Amniotic stem cell (primary cell): ENCODE results near the gene ACOX1.

Experiments
- DNase-seq: peaks from one replicate; lab custom pipeline; 2025; lab: John Stamatoyannopoulos, UW

Gene ACOX1

GRCh38 chr17:75978938-75979704, at the start of gene ACOX1, which contains the start of gene TEN1:
ACOX1 (minus strand) TSS chr17:75979166; CDS start chr17:75979073, 93 bp downstream.
TEN1 (plus strand) TSS chr17:75979240; CDS start chr17:75986193, 6,953 bp downstream.
- peak; percentile 93 for DNase-seq

DNA sequence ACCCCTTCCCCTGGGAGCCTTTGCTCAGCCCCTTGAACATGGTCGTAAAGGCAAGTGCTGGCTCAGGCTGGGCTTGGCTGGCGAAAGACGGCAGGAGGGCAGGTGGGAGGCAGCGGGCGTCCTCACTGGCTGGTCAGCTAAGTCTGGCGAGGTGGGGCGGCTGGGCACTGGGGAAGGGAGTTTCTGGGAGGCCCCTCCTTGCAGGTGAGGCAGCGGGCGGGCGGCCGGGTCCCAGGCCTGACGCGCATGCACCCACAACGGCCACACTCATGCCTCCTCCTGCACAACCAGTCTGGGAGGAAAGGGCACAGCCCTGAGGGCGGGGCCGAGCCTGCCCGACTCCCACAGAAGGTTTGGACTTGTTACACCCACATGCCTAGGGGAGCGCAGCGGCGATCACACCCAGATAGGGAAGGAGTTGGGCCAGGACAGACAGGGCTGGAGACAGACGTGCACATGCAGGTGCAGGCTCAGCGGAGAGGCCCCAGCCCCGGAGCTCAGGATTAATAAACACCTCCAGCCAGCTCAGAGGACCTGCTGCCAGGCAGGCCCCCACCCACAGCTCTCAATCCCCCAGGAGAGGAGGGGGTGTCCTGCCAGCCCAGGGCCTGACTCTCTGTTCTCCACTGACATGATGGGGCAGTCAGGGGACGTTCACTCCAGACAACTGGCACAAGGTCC, 48.3 kb upstream of the ACOX1 start, which contains the start of gene EVPL:
Gene EVPL, minus strand, starts transcription at position 148 of the 681 bp plus-strand sequence. Its CDS starts 108 bp downstream, at position 40.
- DNase-seq = no peak

GRCh38 chr17:76026714-76027158, 47.8 kb upstream of the ACOX1 start:
- DNase-seq = no peak

- no peak for DNase-seq
These were observed 46.3 kb upstream of the ACOX1 start for GRCh38 chr17:76025294-76025693.

GRCh38 chr17:76024353-76024752, 45.4 kb upstream of the ACOX1 start:
- no peak for DNase-seq

GRCh38 chr17:76023900-76024237, 44.9 kb upstream of the ACOX1 start:
- no peak for DNase-seq

DNA sequence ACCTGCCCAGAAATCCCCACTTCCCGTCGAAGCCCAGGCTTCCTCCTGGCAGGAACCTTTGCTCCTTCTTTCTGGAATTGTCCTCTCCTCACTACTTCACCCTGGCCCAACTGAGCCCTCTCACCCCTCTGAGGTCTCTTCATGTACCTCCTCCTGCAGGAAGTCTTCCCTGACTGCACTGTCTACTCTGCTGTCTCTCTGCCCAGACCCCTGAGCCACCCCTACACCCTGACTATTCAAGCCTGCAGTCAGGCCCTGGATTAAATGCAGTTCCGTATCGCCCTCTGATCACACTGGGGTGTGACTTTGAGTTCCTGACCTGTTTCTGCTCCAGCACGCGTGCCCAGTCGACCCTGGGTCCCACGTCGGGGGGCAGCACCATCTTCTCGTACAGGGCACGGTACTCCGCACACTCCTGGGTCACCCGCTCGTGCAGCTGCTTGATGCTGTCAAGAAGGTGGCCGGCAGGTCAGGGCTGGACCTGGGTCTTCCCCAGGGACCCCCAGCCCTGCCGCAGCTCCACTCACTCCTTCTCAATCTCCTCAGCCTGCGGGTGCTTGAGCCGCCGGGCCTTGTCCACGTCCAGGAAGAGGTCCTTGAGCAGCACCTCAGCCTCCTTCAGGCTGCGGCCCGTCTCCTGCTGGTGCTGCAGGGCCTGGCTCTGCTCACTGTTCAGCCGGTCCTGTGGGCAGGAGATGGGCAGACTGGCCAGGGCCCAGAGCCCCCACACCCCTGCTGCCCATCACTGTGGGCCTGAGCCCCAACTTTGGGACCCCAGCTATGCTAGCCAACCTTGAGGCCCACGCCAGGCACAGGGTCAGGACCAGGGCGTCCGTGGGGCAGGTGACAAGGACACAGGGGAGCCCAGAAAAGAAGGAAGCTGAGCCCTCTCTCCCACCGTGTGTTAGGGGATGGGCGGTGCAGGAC, 44.3 kb upstream of the ACOX1 start:
- DNase-seq = no peak

GRCh38 chr17:76022285-76022684, 43.3 kb upstream of the ACOX1 start:
- no peak for DNase-seq

GRCh38 chr17:76019833-76020467, 41.0 kb upstream of the ACOX1 start:
- no peak for DNase-seq

- DNase-seq = no peak
These were observed 39.8 kb upstream of the ACOX1 start for GRCh38 chr17:76018801-76019200.

DNA sequence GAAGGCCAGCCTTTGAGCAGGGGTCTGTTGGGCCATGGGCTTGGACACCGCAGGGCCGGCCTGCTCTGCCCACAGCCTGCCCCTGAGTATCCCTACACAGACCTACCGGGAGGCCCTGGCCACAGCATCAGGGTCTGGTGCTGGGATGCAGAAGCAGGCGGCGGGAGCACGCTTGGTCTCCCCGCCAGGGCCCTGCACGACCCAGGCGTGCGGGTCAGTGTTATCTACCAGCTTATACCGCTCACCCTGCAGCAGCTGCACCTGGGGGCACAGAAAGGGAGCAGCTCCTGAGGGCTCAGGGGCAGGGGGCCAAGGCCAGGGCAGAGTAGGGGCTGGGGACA, 39.3 kb upstream of the ACOX1 start:
- DNase-seq = no peak

DNA sequence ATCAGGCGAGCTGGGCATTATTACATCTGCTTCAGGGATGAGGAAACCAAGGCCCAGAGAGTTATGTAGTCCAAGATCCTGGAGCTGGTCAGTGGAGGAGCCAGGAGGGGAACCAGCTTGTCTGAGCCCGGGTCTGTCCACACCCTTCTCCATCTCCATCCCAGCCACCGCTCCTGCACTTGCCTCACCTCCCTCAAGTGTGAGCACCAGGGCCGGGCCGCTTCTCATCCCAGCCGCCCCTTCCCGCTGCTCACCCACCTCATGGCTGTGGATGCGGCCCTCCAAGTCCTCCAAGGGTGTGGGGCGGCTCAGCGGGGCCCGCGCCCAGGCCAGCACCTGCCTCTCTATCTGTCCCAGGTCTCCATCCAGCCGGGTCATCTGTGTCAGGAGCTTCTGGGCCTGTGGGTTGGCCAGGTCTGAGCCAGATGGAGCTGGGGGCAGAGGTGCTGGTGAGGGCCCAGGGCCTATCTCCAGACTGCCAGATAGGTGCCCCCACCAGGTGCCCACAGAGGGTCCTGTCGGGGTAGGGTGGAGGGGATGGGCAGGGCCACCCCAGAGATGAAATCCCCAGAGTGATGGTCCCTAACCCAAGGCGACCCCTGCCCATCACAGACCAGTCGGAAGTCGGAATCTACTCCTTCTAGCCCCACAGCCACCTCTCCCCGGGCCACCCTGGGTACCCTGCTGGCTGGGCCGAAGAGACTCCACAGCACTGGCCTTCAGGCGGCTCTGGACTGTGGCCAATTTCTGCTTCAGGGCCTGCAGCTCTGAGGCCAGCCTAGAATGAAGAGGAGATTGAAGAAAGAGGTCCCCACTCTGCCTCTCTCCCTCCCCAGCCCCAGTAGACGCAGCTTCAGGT, 38.7 kb upstream of the ACOX1 start:
- DNase-seq = no peak

DNA sequence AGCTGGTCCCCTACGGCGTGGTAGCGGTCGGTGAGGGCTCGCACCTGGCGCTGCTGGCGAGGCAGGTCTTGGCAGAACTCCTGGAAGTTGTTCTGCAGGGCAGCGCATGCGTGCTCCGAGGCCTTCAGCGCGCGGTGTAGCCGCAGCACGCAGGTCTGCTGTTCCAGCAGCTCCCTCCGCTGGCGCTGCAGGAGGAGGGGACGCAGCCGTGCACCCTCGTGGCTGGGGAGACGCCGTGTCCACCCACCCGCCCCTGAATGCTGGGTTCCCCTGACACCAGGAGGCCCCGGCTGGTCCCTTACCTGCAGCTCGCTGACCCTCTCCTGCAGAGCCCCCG, 35.9 kb upstream of the ACOX1 start:
- no peak for DNase-seq

DNA sequence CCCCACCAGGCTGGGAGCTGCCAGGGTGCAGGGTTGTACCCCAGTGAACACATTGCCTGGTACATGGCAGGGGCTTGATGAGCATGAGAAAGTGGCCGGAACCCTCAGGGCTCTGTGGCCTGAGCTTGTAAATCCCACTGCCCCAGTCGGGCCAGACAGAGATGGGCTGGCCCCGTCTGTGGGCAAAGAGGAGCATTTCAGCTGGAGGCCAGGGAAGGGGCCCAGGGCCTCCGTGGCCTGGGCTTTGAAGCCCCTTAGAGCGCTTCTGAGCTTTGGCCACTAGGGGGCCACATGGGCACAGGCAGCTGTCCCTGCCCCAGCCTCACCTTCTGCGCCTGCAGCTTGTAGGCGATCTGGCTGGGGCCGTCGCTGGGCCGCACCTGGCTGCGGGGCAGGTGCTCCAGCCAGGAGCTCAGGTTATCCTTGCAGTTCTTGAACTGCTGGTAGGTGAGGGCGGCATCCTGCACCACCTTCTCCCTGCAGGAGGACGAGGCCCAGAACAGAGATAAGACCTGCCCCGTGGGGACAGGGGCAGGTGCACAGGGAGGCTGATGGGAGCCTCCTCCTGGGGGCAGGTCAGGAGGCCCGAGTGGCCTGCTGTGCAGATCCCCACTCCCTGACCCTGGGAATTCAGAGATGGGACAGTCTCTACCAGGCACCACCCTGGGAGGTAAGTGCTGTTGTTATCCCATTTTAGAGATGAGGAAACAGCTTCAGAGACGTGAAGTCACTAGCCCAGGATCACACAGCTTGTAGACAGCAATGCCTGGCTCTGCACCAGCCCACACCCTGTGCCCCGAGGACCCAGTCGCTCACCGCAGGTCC, 35.3 kb upstream of the ACOX1 start:
- DNase-seq = no peak

DNA sequence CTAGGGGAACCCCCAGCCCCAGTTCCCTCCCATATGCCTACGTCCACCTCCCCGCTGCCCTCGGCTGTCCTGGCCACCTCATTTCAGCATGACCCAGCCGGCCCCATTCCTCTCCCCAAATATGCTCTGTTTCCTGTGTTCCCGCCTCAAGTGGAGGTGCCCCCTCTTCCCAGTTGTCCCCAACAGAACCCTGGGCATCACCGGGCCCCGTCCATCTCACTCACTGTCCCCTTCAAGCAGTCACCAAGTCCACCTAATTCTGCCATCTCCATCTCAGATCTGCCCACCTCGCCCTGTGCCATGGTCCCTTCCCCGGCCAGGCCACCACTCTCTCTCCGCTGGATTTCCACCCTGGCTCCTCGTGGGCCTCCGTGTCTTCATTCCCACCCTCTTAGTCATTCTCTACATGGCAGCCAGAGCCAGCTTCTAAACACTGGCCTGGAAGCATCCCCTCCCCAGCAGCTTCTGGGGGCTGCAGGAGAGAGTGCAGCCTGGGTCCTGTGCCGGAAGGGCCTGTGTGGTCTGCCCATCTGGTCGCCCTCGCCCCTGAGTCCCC, 34.5 kb upstream of the ACOX1 start:
- no peak for DNase-seq

- no peak for DNase-seq
These were observed 33.0 kb upstream of the ACOX1 start for GRCh38 chr17:76011951-76012350.

DNA sequence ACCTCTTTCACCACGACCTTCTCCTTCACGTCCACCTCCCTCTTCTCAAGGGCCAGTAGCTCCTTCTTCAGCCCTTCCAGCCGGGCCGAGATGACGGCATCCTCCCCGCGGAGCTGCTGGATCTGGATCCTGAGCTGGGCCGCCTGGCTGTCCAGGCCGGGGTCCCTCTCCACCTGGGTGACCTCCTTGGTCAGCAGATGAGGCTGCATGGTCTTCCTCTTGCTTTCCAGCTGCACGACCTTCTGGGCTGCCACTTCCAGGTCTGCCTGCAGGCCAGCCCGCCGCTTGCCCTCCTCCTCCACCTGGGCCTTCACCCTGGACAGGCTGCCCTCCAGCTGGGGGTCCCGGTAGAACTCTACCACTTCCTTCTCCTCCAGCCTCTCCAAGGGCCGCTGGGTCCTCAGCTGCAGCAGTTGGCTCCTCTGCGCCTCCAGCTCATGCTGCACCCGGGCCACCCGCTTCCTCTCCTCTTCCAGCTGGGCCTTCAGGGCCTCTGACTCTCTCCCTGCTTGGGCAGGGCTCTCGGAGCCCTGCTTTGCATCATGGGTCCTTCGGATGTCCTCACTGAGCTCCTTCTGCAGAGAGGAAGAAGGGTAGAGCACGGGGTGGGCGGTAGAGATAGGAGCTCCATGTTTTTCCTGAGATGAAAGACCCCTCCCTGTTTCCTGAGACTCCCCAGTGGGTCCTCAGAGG, 31.1 kb upstream of the ACOX1 start:
- no peak for DNase-seq

GRCh38 chr17:76009447-76009846, 30.5 kb upstream of the ACOX1 start:
- no peak for DNase-seq
